ENCODE measurements around the gene NOM1. TPM values are rescaled to one million over a fixed set of nuclear protein-coding genes. Genes with fewer than 3 reads are reported as not detected.

NOM1 gene
- total and polyA plus RNA-seq, 4 donors, result 8.3 to 33.6 (median 16.9) TPM

DNA sequence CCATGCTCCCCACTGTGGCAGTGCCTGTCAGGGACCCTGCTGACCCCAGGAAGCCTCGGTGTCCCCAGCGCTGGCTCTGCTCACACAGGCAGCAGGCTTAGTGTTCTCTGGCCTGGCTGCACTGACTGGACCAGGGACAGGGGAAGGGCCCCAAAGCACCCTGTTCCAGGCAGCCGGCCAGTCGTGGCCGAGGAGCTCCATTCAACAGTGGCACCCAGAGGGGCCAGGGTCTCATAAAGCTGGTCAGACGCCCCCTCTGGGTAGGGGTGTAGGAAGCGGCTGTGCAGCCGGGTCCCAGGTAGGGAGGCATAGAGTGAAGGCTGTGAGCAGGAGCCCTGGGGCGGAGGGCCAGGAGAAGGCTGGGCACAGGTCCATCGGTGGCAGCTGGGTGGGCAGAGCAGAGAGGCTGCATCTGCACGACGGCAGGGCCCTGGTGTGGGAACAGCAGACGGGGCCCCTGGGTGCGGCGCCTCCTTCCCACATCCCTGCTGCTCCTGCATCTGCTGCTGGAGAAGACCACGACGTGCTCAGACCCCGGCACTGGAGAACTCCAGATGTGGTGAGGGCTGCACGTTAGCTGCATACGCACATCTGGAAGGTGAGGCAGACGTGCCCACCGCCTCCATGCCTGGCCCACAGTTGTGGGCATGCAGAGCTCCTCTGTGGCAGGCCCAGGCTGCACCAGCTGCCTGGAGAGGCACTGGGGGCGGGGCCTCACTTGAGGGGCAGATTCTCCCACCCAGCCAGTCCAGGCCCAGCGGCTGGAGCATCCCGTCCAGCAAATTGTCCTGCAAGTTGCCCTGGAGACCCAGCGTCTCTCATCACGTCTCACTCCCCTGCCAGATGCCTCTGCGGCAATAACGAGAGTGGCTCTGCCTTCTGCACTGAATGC, 35.8 kb downstream of the NOM1 start:
- DNase-seq, result no peak
- 88 to 89% methylated on average over 29 of the region's 29 CpGs for WGBS, 2 donors
- Histone ChIP-seq H3K36me3 (ENCODE audit: control insufficient read depth in 4 of 4, insufficient read depth in 4 of 4, low read length in 4 of 4) (no peaks in the 10 kb centered on the region), H3K27ac (ENCODE audit: low read depth in 1 of 2, low read length in 1 of 2) (no peak overlapping the region), H3K4me3 (no peak overlapping the region), H3K9ac (ENCODE audit: insufficient read depth in 1 of 2, low read length in 2 of 2) (no peak overlapping the region), H3K4me1 (ENCODE audit: control insufficient read depth in 5 of 5, insufficient read depth in 5 of 5, low read length in 5 of 5) (peaks cover 0 to 1% (median 0%) of the 10 kb centered on the region in 5 donors), H3K9me3 (ENCODE audit: control insufficient read depth in 4 of 4, insufficient read depth in 3 of 4, low read length in 3 of 4) (no peaks in the 10 kb centered on the region), H3K27me3 (ENCODE audit: control insufficient read depth in 3 of 3, insufficient read depth in 3 of 3, low read length in 2 of 3) (peaks cover 0 to 6% (median 0%) of the 10 kb centered on the region in 3 donors)
- TF ChIP-seq, protein P1, sequence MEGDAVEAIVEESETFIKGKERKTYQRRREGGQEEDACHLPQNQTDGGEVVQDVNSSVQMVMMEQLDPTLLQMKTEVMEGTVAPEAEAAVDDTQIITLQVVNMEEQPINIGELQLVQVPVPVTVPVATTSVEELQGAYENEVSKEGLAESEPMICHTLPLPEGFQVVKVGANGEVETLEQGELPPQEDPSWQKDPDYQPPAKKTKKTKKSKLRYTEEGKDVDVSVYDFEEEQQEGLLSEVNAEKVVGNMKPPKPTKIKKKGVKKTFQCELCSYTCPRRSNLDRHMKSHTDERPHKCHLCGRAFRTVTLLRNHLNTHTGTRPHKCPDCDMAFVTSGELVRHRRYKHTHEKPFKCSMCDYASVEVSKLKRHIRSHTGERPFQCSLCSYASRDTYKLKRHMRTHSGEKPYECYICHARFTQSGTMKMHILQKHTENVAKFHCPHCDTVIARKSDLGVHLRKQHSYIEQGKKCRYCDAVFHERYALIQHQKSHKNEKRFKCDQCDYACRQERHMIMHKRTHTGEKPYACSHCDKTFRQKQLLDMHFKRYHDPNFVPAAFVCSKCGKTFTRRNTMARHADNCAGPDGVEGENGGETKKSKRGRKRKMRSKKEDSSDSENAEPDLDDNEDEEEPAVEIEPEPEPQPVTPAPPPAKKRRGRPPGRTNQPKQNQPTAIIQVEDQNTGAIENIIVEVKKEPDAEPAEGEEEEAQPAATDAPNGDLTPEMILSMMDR (IDR thresholded peaks at IDR 0.05; ENCODE audit: control extremely low read depth, extremely low read depth), result no peak
- ATAC-seq (ENCODE audit: insufficient read depth, low FRiP score), result no peak

DNA sequence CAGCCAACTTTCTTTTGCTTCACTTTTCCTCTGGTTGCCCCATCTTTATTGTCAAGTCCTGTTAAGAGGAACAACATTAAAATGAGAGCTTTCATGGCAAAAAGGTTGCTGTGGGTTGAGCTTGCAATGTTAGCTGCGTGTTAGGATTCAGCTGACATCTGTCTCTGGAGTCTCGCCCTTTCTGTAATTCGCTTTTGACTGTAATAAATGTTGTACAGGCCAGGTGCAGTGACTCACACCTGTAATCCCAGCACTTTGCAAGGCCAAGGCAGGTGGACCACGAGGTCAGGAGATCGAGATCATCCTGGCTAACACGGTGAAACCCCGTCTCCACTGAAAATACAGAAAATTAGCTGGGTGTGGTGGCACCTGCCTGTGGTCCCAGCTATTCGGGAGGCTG, 36.9 kb downstream of the NOM1 start:
- 91 to 95% methylated on average over 8 of the region's 8 CpGs for WGBS, 2 donors
- TF ChIP-seq, protein P1 (IDR thresholded peaks at IDR 0.05; ENCODE audit: control extremely low read depth, extremely low read depth), result no peak
- H3K36me3 ChIP-seq (ENCODE audit: control insufficient read depth in 4 of 4, insufficient read depth in 4 of 4, low read length in 4 of 4), result no peaks in the 10 kb centered on the region

DNA sequence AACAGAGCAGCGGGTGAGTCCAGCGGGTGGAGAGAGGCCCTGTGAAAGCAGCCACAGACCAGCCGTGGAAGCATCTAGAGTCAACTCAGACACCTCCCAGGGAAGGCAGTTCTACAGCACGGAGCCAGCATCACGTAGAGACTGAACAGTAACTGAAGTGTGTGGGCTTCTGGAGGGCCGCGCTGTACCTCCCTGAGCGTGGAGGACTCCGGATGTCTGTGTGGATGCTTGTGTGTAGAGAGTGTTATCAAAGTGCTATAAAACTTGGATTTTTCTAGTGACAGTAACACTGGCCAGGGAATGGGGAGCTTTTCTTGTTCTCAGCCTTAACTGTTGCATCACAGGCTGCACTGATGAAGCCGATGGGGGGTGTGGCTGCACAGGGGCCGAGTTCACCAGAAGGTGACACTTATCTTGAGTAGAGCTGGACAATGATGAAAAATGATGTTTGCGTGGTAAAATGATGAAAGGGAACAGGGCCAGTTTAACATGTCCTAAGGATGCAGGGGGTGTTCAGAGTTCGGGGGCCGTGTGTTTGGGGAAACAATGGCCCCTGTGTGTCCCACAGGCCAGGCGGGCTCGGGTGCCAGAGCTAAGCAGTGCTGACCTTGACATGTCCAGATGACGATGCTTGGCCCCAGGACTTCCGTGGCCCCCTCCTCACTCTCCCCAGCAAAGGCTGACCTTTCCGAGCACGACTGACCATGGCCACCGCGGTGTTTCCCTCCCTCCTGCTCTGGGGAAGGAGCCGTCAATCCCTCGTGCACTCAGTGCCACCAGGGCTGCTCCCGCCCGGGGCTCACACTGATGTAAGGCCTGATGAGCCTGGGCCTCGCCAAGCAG, 39.1 kb downstream of the NOM1 start:
- no peak overlapping the region for H3K4me3 ChIP-seq
- peaks cover 0 to 19% (median 4%) of the 10 kb centered on the region in 3 donors for H3K27me3 ChIP-seq (ENCODE audit: control insufficient read depth in 3 of 3, insufficient read depth in 3 of 3, low read length in 2 of 3)
- H3K27ac ChIP-seq (ENCODE audit: low read depth in 1 of 2, low read length in 1 of 2), result no peak overlapping the region
- 57 to 81% methylated on average over 24 to 27 of the region's 27 CpGs for WGBS, 2 donors
- DNase-seq (no peak), ATAC-seq (ENCODE audit: insufficient read depth, low FRiP score) (no peak)
- peaks cover 0 to 8% (median 0%) of the 10 kb centered on the region in 5 donors for H3K4me1 ChIP-seq (ENCODE audit: control insufficient read depth in 5 of 5, insufficient read depth in 5 of 5, low read length in 5 of 5)
- H3K9ac ChIP-seq (ENCODE audit: insufficient read depth in 1 of 2, low read length in 2 of 2), result no peak overlapping the region
- H3K36me3 ChIP-seq (ENCODE audit: control insufficient read depth in 4 of 4, insufficient read depth in 4 of 4, low read length in 4 of 4), result no peaks in the 10 kb centered on the region
- TF ChIP-seq, protein P1 (IDR thresholded peaks at IDR 0.05; ENCODE audit: control extremely low read depth, extremely low read depth), result no peak
- peaks cover 0 to 2% (median 0%) of the 10 kb centered on the region in 4 donors for H3K9me3 ChIP-seq (ENCODE audit: control insufficient read depth in 4 of 4, insufficient read depth in 3 of 4, low read length in 3 of 4)

More for the DNA sequence above, 36.9 kb downstream of the NOM1 start:
- H3K27me3 ChIP-seq (ENCODE audit: control insufficient read depth in 3 of 3, insufficient read depth in 3 of 3, low read length in 2 of 3), result peaks cover 0 to 9% (median 0%) of the 10 kb centered on the region in 3 donors
- ATAC-seq (ENCODE audit: insufficient read depth, low FRiP score) (no peak), DNase-seq (no peak)
- H3K4me3 ChIP-seq, result no peak overlapping the region
- H3K27ac ChIP-seq (ENCODE audit: low read depth in 1 of 2, low read length in 1 of 2), result no peak overlapping the region
- peaks cover 0 to 1% (median 0%) of the 10 kb centered on the region in 5 donors for H3K4me1 ChIP-seq (ENCODE audit: control insufficient read depth in 5 of 5, insufficient read depth in 5 of 5, low read length in 5 of 5)
- no peak overlapping the region for H3K9ac ChIP-seq (ENCODE audit: insufficient read depth in 1 of 2, low read length in 2 of 2)
- no peaks in the 10 kb centered on the region for H3K9me3 ChIP-seq (ENCODE audit: control insufficient read depth in 4 of 4, insufficient read depth in 3 of 4, low read length in 3 of 4)
